ENCODE results near the gene COBLL1. TPM values are rescaled to one million over a fixed set of nuclear protein-coding genes. Genes with fewer than 3 reads are reported as not detected.

COBLL1 gene
- total RNA-seq, 1 experiment from 2014 or later, result 5.9 TPM

DNA sequence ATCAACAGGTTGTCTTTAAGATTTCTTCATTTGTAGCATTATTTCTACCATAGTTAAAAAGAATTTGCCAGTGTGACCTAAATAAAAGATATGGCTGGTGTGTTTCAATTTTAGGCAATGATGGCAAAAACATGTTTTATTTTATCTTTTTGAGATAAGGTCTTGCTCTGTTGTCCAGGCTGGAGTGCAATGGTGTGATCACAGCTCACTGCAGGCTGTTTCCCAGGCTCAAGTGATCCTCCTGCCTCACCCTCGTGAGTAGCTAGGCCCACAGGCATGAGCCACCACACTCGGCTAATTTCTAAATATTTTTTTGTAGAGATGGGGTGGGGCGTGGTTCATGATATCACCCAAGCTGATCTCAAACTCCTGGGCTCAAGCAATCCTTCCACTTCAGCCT is 47.0 kb upstream of the COBLL1 start:
- DNase-seq, result no peak
- TF ChIP-seq, protein P1, sequence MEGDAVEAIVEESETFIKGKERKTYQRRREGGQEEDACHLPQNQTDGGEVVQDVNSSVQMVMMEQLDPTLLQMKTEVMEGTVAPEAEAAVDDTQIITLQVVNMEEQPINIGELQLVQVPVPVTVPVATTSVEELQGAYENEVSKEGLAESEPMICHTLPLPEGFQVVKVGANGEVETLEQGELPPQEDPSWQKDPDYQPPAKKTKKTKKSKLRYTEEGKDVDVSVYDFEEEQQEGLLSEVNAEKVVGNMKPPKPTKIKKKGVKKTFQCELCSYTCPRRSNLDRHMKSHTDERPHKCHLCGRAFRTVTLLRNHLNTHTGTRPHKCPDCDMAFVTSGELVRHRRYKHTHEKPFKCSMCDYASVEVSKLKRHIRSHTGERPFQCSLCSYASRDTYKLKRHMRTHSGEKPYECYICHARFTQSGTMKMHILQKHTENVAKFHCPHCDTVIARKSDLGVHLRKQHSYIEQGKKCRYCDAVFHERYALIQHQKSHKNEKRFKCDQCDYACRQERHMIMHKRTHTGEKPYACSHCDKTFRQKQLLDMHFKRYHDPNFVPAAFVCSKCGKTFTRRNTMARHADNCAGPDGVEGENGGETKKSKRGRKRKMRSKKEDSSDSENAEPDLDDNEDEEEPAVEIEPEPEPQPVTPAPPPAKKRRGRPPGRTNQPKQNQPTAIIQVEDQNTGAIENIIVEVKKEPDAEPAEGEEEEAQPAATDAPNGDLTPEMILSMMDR (conservative IDR thresholded peaks at IDR 0.05), result no peak
- no peak overlapping the region for H2BK12ac ChIP-seq (ENCODE audit: insufficient read length, low read depth, low read length)
- H2AK5ac ChIP-seq (ENCODE audit: insufficient read length, low read length), result no peak overlapping the region
- Mint-ChIP-seq H3K9me3 (no peaks in the 10 kb centered on the region), H3K36me3 (ENCODE audit: insufficient read depth in 1 of 3, low read depth in 3 of 3) (no peaks in the 10 kb centered on the region), H3K27me3 (ENCODE audit: low read depth) (no peaks in the 10 kb centered on the region), H3K27ac (no peak overlapping the region), H3K4me1 (peaks cover 0 to 4% of the 10 kb centered on the region in 2 experiments; a peak in 3 of 4 replicates), H3K4me3 (no peak overlapping the region)
- H3K4ac ChIP-seq (ENCODE audit: low read depth, low read length), result no peak overlapping the region
- no peaks in the 10 kb centered on the region for H3K27me3 ChIP-seq (ENCODE audit: insufficient read depth, low read length)
- H3K56ac ChIP-seq (ENCODE audit: insufficient read length, low read depth, low read length), result no peak overlapping the region
- no peak overlapping the region for H3K9ac ChIP-seq (ENCODE audit: extremely low read depth, insufficient read length, low read length)
- H3K23me2 ChIP-seq (ENCODE audit: insufficient read length, low read depth, low read length, poor library complexity, severe bottlenecking), result no peaks in the 10 kb centered on the region
- no peak overlapping the region for H2BK15ac ChIP-seq (ENCODE audit: low read depth, low read length)
- H3K14ac ChIP-seq (ENCODE audit: insufficient read depth, low read length), result no peak overlapping the region
- H3K79me1 ChIP-seq (ENCODE audit: insufficient read depth, low read depth, low read length, poor library complexity, severe bottlenecking), result no peaks in the 10 kb centered on the region
- H3K9me3 ChIP-seq (ENCODE audit: control insufficient read depth, low read depth, low read length), result no peaks in the 10 kb centered on the region
- no peak overlapping the region for H3K23ac ChIP-seq (ENCODE audit: insufficient read length, low read depth, low read length)
- no peak overlapping the region for H2BK120ac ChIP-seq (ENCODE audit: low read depth, low read length, poor library complexity, severe bottlenecking)
- WGBS (ENCODE audit: extremely low coverage, insufficient read length, low lambda C conversion rate), result no CpG with 5 or more reads among the region's 3 CpGs
- no peaks in the 10 kb centered on the region for H3K79me2 ChIP-seq (ENCODE audit: insufficient read depth, low read length)
- H3K4me2 ChIP-seq (ENCODE audit: insufficient read depth, insufficient read length, low read length), result no peak overlapping the region
- H4K8ac ChIP-seq (replicated peaks; ENCODE audit: insufficient read length, low read depth, low read length), result no peak overlapping the region
- no peak overlapping the region for H3K27ac ChIP-seq (ENCODE audit: insufficient read length, low read depth, low read length)
- no peaks in the 10 kb centered on the region for H3K4me1 ChIP-seq (ENCODE audit: insufficient read depth, low read length)
- no peak overlapping the region for H3K18ac ChIP-seq (ENCODE audit: insufficient read length, low read depth, low read length)
- H2BK5ac ChIP-seq (ENCODE audit: insufficient read length, low read length), result no peak overlapping the region
- no peaks in the 10 kb centered on the region for H4K20me1 ChIP-seq (ENCODE audit: control insufficient read depth, insufficient read depth, insufficient read length)
- H4K91ac ChIP-seq (ENCODE audit: insufficient read length, low read depth, low read length), result no peak overlapping the region
- no peak overlapping the region for H4K5ac ChIP-seq (ENCODE audit: insufficient read length, low read depth, low read length)
- no peak overlapping the region for H2BK20ac ChIP-seq (ENCODE audit: low read depth, low read length, poor library complexity, severe bottlenecking)
- H2AFZ ChIP-seq (ENCODE audit: low read length), result no peak overlapping the region
- H3T11ph ChIP-seq (ENCODE audit: low read length), result no peak overlapping the region
